Activated CD4-positive, alpha-beta T cell treated with anti-CD3 and anti-CD28 coated beads, Interleukin-2, amount 10 ng/mL, durations not matched to agents 7 days and 5 days (primary cell): ENCODE measurements around the gene FAH. TPM values are rescaled to one million over a fixed set of nuclear protein-coding genes. Genes with fewer than 3 reads are reported as not detected.

ENCODE experiments used
- total RNA-seq, 2 experiments: library from RNA; stranded (reverse); gene quantifications; one replicate each; pipeline ENCODE4 v1.2.3, GENCODE V29; 2021

FAH gene
- total RNA-seq, 2 experiments from 2014 or later, result 19.7 to 23.3 TPM

Other genes with a start within 250 kb of the FAH start
- gene BCL2A1, start 181.8 kb upstream of the FAH start, total RNA-seq, result 10 to 100 TPM; 14.2 to 14.8 TPM
- gene ZFAND6, start 93.3 kb upstream of the FAH start, total RNA-seq, result 10 to 100 TPM; 49.3 to 56.4 TPM
- gene CTXND1, start 99.2 kb downstream of the FAH start, total RNA-seq, result not detected